ENCODE data around the gene ZFP28.

Gene ZFP28

GRCh38 chr19:56594783-56595547, 56.2 kb downstream of the ZFP28 start, which contains the start of gene ZNF71 (continued):
- no peak for TF ChIP-seq HOXA7 (CRISPR knock-in tag; IDR thresholded peaks at IDR 0.05; ENCODE audit: borderline replicate concordance)
- TF ChIP-seq AEBP2 (tag by site-specific recombination; IDR thresholded peaks at IDR 0.05; ENCODE audit: borderline replicate concordance): no peak
- no peak for TF ChIP-seq ZNF350 (tag by site-specific recombination; IDR thresholded peaks at IDR 0.05)
- TF ChIP-seq PRDM10 (tag by site-specific recombination; IDR thresholded peaks at IDR 0.05): peak; percentile 78
- peak; percentile 54; the same call in 1 of the 2 replicates for TF ChIP-seq ZNF133 (tag by site-specific recombination; IDR thresholded peaks at IDR 0.05)
- TF ChIP-seq KLF1 (tag by site-specific recombination; IDR thresholded peaks at IDR 0.05): peak; percentile 48
- peak; percentile 95; the same call in 1 of the 2 replicates for TF ChIP-seq HOXC10 (CRISPR knock-in tag; IDR thresholded peaks at IDR 0.05)
- TF ChIP-seq ZNF76 (tag by site-specific recombination; IDR thresholded peaks at IDR 0.05; ENCODE audit: borderline replicate concordance, low read depth): peak; percentile 84
- TF ChIP-seq ZNF354C (tag by site-specific recombination; IDR thresholded peaks at IDR 0.05; ENCODE audit: borderline replicate concordance, low read depth): no peak
- 0 out of 2 replicates have a peak, but pooled peaks have one; percentile 28 for TF ChIP-seq ZNF518A (tag by site-specific recombination; conservative IDR thresholded peaks at IDR 0.05; ENCODE audit: low read depth)
- peak; percentile 28; the same call in 1 of the 2 replicates for TF ChIP-seq ZNF239 (tag by site-specific recombination; IDR thresholded peaks at IDR 0.05)
- no peak for TF ChIP-seq ZNF174 (tag by site-specific recombination; IDR thresholded peaks at IDR 0.05)
- TF ChIP-seq SP3 (tag by site-specific recombination; IDR thresholded peaks at IDR 0.05): peak; percentile 97
- TF ChIP-seq ZNF335 (tag by site-specific recombination; conservative IDR thresholded peaks at IDR 0.05): no peak
- TF ChIP-seq ZNF112 (tag by site-specific recombination; IDR thresholded peaks at IDR 0.05): no peak
- TF ChIP-seq INSM2 (tag by site-specific recombination; IDR thresholded peaks at IDR 0.05): 0 out of 2 replicates have a peak, but pooled peaks have one; percentile 19
- TF ChIP-seq ZNF416 (tag by site-specific recombination; IDR thresholded peaks at IDR 0.05): 0 out of 2 replicates have a peak, but pooled peaks have one; percentile 2
- TF ChIP-seq SCRT2 (tag by site-specific recombination; IDR thresholded peaks at IDR 0.05): no peak; the same call in none of the 2 replicates
- TF ChIP-seq ZBTB20 (tag by site-specific recombination; IDR thresholded peaks at IDR 0.05): peak; percentile 65; the same call in 1 of the 2 replicates
- TF ChIP-seq ZNF670 (tag by site-specific recombination; IDR thresholded peaks at IDR 0.05; ENCODE audit: low read depth): no peak
- TF ChIP-seq ZNF169 (tag by site-specific recombination; IDR thresholded peaks at IDR 0.05): peak; percentile 74
- no peak for TF ChIP-seq ZNF639 (tag by site-specific recombination; IDR thresholded peaks at IDR 0.05)
- TF ChIP-seq ZNF558 (tag by site-specific recombination; IDR thresholded peaks at IDR 0.05): no peak
- TF ChIP-seq ZNF202 (tag by site-specific recombination; IDR thresholded peaks at IDR 0.05; ENCODE audit: borderline replicate concordance): peak; percentile 77
- no peak for TF ChIP-seq ZNF423 (tag by site-specific recombination; IDR thresholded peaks at IDR 0.05)
- no peak for TF ChIP-seq ZNF214 (tag by site-specific recombination; IDR thresholded peaks at IDR 0.05; ENCODE audit: borderline replicate concordance)

Data from HEK293 (cell line).